Hindlimb muscle (tissue), 1 donor: ENCODE data around the gene KRTAP8-1. TPM values are rescaled to one million over a fixed set of nuclear protein-coding genes. Genes with fewer than 3 reads are reported as not detected.

Source experiments
- DNase-seq: peaks from one replicate; pipeline ENCODE4 v3.0.0-alpha.2; 2013
- polyA plus RNA-seq: library from polyadenylated mRNA; unstranded; fragments of 120-200 nt; gene quantifications from one replicate; pipeline ENCODE4 v1.2.1, GENCODE V29; 2013; ENCODE audit not compliant: insufficient read length

Gene KRTAP8-1, protein sequence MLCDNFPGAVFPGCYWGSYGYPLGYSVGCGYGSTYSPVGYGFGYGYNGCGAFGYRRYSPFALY
- polyA plus RNA-seq = not detected

GRCh38 chr21:30813174-30813573 is at the start of gene KRTAP8-1:
Gene KRTAP8-1 (minus strand): TSS chr21:30813274. CDS start chr21:30813220, 54 bp downstream.
- no peak for DNase-seq

- no peak for DNase-seq
These were observed 34.8 kb upstream of the KRTAP8-1 start for GRCh38 chr21:30847627-30848500.

GRCh38 chr21:30842990-30843389 is 29.9 kb upstream of the KRTAP8-1 start:
- DNase-seq = no peak

GRCh38 chr21:30839304-30839703 is 26.2 kb upstream of the KRTAP8-1 start:
- no peak for DNase-seq

GRCh38 chr21:30838536-30838935 is 25.5 kb upstream of the KRTAP8-1 start:
- no peak for DNase-seq

DNA sequence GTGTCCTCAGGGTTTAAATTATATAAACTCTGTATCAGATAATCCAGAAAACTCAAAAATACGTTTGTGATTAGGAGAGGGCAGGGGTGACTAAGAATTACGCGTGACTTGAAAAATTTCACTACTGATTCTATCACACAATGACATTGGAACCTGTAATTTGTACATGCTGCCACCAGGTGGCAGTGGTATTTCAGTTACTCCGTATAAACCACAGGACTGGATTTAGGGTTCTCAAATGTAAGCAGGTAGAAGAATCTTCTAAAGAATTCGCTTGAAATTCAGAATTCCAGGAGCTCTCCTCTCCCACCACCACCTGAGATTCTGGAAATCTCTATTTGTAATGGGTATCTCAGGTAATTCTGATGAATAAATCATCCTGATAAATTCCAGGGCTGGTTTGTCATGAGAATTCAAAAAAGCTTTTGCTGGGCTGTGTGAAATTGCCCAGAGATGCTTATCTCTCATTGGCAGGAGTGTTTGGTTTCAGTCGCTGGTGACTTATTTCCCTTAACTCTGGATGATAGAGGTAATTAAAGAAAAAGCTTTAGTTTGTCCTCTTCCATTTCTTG is 18.2 kb upstream of the KRTAP8-1 start:
- DNase-seq = no peak

GRCh38 chr21:30829659-30830058 is 16.6 kb upstream of the KRTAP8-1 start, which contains the start of gene KRTAP7-1:
Gene KRTAP7-1 (minus strand): TSS chr21:30829759. CDS start chr21:30829698, 61 bp downstream.
- DNase-seq = no peak

DNA sequence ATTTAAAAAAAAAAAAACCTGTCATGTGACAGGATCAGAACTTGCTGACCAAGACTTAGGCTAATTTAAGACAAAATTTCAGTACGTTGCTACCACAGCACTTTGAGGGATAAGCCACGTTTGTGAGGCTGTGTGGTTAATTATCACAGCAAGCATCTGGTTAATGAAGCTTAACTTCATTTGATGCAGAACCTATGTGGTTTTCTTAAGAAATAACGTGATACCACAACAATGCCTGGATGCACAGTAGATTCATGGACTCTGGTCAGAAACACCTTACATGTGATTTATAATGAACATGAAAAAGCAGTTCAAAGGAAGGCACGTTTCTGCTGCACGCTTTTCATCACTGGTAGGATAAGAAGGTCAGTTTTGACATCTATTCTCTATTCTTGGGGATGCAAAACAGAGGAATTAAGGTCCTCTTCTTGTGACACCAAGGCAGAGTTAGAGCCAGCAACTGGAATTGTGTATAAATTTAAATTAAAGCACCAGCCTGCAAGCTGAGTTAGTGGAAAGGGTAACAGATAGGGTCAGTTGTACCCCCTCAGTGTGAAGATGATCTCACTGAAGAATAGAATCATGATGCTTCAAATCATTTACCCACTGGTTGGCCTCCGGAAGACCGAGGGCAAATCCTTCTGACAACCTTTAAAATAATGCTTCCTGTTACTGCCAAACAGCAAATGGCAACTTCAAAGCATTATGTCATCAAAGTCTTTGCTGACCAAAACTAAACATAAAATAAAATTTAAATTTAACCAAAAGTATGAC is 6.0 kb upstream of the KRTAP8-1 start:
- no peak for DNase-seq

DNA sequence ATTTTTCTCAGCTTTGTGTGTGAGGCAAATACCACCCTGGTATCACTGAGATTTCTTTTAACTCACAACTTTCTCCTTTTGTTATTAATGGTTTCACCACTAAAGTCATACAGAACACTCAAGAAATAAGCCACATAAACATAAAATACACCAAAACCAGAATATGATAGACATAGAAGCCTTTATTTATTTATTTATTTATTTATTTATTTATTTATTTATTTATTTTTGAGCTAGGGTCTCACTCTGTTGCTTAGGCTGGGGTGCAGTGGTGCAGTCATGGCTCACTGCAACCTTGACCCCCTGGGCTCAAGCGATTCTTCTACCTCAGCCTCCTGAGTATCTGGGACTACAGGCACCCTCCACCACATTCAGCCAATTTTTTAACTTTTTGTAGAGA is 12.5 kb downstream of the KRTAP8-1 start:
- DNase-seq = no peak

GRCh38 chr21:30793581-30794314 is 19.3 kb downstream of the KRTAP8-1 start:
- DNase-seq = no peak

DNA sequence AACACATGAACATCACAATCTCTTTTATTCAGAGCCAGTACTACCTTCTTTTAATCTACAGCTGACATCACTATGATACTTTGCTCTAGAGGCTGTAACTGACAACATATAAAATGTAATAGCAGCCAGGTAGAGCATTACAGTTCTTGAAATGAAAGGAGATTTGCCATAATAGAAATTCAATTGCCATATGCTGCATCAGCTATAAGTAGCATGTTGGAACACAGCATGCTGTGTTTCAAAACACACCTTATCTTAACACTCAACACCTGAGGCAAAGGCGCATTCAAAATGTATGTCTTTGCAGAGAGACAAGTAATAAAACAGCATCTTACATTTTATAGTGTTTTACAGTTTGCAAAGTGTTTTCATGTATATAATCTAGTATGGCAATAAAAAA is 33.8 kb downstream of the KRTAP8-1 start:
- DNase-seq = no peak

DNA sequence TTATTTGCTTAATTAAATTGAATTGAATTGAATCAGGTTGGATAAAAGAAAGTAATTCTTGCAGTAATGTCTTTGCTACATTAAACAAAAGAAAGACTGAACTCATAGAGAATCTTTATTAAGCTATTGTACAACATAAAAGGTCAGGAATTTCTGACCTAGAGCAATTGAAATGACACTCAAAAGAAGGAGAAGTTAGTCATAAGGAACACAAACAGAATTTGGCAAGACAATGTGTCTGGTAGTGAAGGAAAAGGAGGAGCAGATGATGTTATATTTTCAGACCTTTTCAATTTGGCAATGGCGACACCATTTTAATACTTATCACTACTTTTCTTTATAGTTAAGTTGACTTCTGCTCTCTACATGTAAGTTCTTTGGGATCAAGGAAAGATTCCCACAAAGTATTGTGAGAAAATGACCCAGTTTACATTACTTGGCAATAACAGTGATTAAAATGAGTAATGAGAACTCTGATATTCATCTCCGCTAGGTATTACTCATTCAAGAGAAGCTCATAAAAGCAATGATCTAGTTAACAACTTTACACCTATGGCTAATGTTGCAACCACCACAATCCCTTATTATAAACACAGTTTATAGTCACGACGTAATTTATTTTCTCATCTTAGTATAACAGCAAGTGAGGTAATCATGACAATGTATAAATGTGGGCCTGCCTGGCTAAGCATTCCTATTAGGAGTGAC is 43.2 kb downstream of the KRTAP8-1 start:
- no peak for DNase-seq

Other genes with a start within 250 kb of the KRTAP8-1 start
- gene KRTAP22-2, start 222.9 kb downstream of the KRTAP8-1 start, polyA plus RNA-seq = not detected
- not detected for gene KRTAP6-3, start 220.8 kb downstream of the KRTAP8-1 start, polyA plus RNA-seq
- gene KRTAP6-2, start 214.4 kb downstream of the KRTAP8-1 start, polyA plus RNA-seq = not detected
- gene KRTAP22-1, start 212.2 kb downstream of the KRTAP8-1 start, polyA plus RNA-seq = not detected
- not detected for gene KRTAP6-1, start 199.3 kb downstream of the KRTAP8-1 start, polyA plus RNA-seq
- not detected for gene KRTAP20-1, start 196.8 kb downstream of the KRTAP8-1 start, polyA plus RNA-seq
- not detected for gene KRTAP20-4, start 192.6 kb downstream of the KRTAP8-1 start, polyA plus RNA-seq
- gene KRTAP20-2, start 178.1 kb downstream of the KRTAP8-1 start, polyA plus RNA-seq = not detected
- gene KRTAP20-3, start 170.4 kb downstream of the KRTAP8-1 start, polyA plus RNA-seq = not detected
- gene KRTAP21-3, start 94.5 kb downstream of the KRTAP8-1 start, polyA plus RNA-seq = not detected
- not detected for gene KRTAP21-2, start 66.0 kb downstream of the KRTAP8-1 start, polyA plus RNA-seq
- not detected for gene KRTAP21-1, start 57.8 kb downstream of the KRTAP8-1 start, polyA plus RNA-seq
- gene KRTAP7-1, start 16.5 kb upstream of the KRTAP8-1 start, polyA plus RNA-seq = not detected
- gene KRTAP11-1, start 68.3 kb upstream of the KRTAP8-1 start, polyA plus RNA-seq = not detected
- not detected for gene KRTAP19-8, start 225.2 kb upstream of the KRTAP8-1 start, polyA plus RNA-seq